A673 (cell line): ENCODE results near the gene DDX55.

Experiments used
- CTCF ChIP-seq: fragments of 300-800, 200-600 bp; sonication (generic); conservative IDR thresholded peaks from 2 replicates; pipeline ENCODE4 v1.5.1; 2017; ENCODE audit warnings: low read depth, mild to moderate bottlenecking, antibody characterized with exemption, low read length, moderate library complexity, mixed read lengths
- EZH2 ChIP-seq: fragments of 200-600 bp; sonication (generic); IDR thresholded peaks from 2 replicates; pipeline ENCODE4 v1.6.1; 2017; ENCODE audit warnings: borderline replicate concordance, low read depth, mild to moderate bottlenecking, mixed read lengths, antibody characterized with exemption, low read length; ENCODE audit not compliant: poor library complexity, severe bottlenecking

DNA sequence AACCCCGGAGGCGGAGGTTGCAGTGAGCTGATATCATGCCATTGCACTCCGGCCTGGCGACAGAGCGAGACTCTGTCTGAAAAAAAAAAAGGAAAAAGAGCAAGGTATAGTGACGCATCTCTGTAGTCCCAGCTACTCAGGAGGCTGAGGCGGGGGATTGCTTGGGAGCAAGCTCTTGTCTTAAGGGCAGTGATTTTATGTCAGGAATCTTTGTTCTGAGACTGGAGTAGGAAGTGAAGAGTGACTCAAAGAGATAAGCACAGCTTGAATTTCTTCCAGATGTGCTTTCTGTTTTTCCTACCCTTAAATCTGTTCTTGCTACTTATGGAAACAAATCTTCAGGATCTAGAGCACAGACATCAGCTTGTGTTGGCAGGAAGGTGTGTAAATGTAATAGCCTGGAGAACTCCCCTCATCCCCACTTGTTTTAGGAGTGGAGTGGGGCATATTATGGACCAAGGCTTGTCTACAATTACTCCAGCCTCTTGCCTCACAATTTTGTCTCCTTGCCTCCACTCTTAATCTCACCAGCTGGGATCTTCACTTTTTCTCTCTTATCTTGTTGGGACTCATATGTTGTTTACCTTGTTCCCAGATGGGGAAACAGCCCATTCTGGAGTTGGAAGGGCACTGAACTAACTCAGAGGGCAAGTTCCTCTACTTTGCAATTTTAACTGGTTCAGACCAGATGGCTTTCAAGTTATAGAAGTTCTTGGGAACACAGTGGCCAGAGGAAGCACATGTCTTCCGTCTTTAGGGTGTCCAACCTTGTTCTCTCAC is 10.0 kb upstream of the DDX55 start:
- TF ChIP-seq CTCF (no peak), EZH2 (no peak)
